SKM-1 (cell line): ENCODE data around the gene SCYL2.

Experiments
- DNase-seq: peaks from one replicate; lab custom pipeline; 2025; ENCODE audit not compliant: unreplicated experiment; lab: John Stamatoyannopoulos, UW

Gene SCYL2

GRCh38 chr12:100372853-100373640 is 106.1 kb downstream of the SCYL2 start:
- DNase-seq, result no peak

GRCh38 chr12:100375038-100375735 is 108.2 kb downstream of the SCYL2 start:
- no peak for DNase-seq

GRCh38 chr12:100376161-100376560 is 109.2 kb downstream of the SCYL2 start:
- no peak for DNase-seq

- DNase-seq, result no peak
Measured at GRCh38 chr12:100381379-100381778, 114.4 kb downstream of the SCYL2 start.

- DNase-seq, result no peak
Measured at GRCh38 chr12:100382338-100382737, 115.4 kb downstream of the SCYL2 start.

GRCh38 chr12:100383586-100384558 is 116.9 kb downstream of the SCYL2 start:
- no peak for DNase-seq

- no peak for DNase-seq
Measured at GRCh38 chr12:100384559-100384935, 117.6 kb downstream of the SCYL2 start.

- no peak for DNase-seq
Measured at GRCh38 chr12:100388382-100388781, 121.4 kb downstream of the SCYL2 start.
